HCT116 (cell line): ENCODE results near the gene ST6GALNAC4. TPM values are rescaled to one million over a fixed set of nuclear protein-coding genes. Genes with fewer than 3 reads are reported as not detected.

Source experiments
- ATAC-seq: fragments of 200-7000 bp; cut with Tn5 transposase; 2 replicates; pipeline ENCODE4 v1.9.1; 2020; ENCODE audit warnings: mild to moderate bottlenecking, moderate library complexity
- BruUV-seq: library from RNA; stranded (reverse); fragments of 400-500 nt; replicated peaks from 2 replicates; lab custom pipeline; 2021; lab: Mats Ljungman, UMichigan
- CTCF ChIA-PET: fragments of 300-600 bp; sonication (Branson Sonifier 250); formaldehyde crosslinking; loops from one replicate; lab custom pipeline; 2021; ENCODE audit warnings: antibody characterized with exemption; lab: Charles Lee
- POLR2A ChIA-PET: fragments of 300-600, 350-600 bp; sonication (Branson Sonifier 250); formaldehyde crosslinking; loops from one replicate; lab custom pipeline; 2021; ENCODE audit warnings: antibody characterized with exemption; lab: Charles Lee
- RAD21 ChIA-PET, 2 experiments: fragments of 300-600 bp; sonication (Branson Sonifier 250); formaldehyde crosslinking; loops; one replicate each; lab custom pipeline; 2023; ENCODE audit warnings: low total read pairs in 2 of 2; ENCODE audit not compliant: uncharacterized antibody in 2 of 2, unreplicated experiment in 2 of 2, low non-redundant PET in 1 of 2; lab: Charles Lee
- DNase-seq: peaks from one replicate; pipeline ENCODE4 v3.0.0-alpha.2; 2010; ENCODE audit warnings: low read depth, low spot score
- H2AFZ ChIP-seq: fragments of 200-600 bp; shearing (Covaris generic), sonication (generic); 2 replicates; pipeline ENCODE4 v1.6.1; 2017; ENCODE audit warnings: low read depth, mixed run types, mixed read lengths, antibody characterized with exemption, low read length; ENCODE audit not compliant: poor library complexity, severe bottlenecking
- H3K27ac ChIP-seq: 2 replicates; pipeline ENCODE4 v1.5.1; 2012; ENCODE audit warnings: low read depth, low read length
- H3K27me3 ChIP-seq: fragments of 200-600 bp; sonication (generic); 2 replicates; pipeline ENCODE4 v1.6.1; 2016; ENCODE audit warnings: mixed run types, low read length, mixed read lengths; ENCODE audit not compliant: insufficient read depth
- H3K36me3 ChIP-seq, 2 experiments: fragments of 200-500 bp in 1 of 2; fragments of 200-600 bp in 1 of 2; sonication (Bioruptor generic) in 1 of 2; sonication (generic) in 1 of 2; 2 replicates each; pipeline versions ENCODE4 v1.5.1 to v1.6.1; 2014 to 2016; ENCODE audit warnings: low read length in 2 of 2, inconsistent platforms in 1 of 2, mixed read lengths in 1 of 2, mixed run types in 1 of 2; ENCODE audit not compliant: insufficient read depth in 2 of 2, control insufficient read depth in 1 of 2
- H3K4me1 ChIP-seq, 2 experiments: fragments of 200-600 bp in 1 of 2; sonication (generic) in 1 of 2; 2 replicates each; pipeline versions ENCODE4 v1.5.1 to v1.6.1; 2012 to 2017; ENCODE audit warnings: low read length in 2 of 2, inconsistent platforms in 1 of 2, mild to moderate bottlenecking in 1 of 2, mixed read lengths in 1 of 2, mixed run types in 1 of 2, moderate library complexity in 1 of 2; ENCODE audit not compliant: insufficient read depth in 2 of 2, control insufficient read depth in 1 of 2
- H3K4me2 ChIP-seq: fragments of 200-600 bp; sonication (generic); 2 replicates; pipeline ENCODE4 v1.6.1; 2017; ENCODE audit warnings: mixed run types, low read length, mixed read lengths
- H3K4me3 ChIP-seq, 2 experiments: fragments of 200-600 bp in 1 of 2; sonication (generic) in 1 of 2; replicated peaks in 1 of 2; 2 replicates each; pipeline ENCODE4 v1.5.1; 2011 to 2016; ENCODE audit warnings: low read length in 2 of 2, control low read depth in 1 of 2, low read depth in 1 of 2, mild to moderate bottlenecking in 1 of 2, mixed read lengths in 1 of 2, mixed run types in 1 of 2
- H3K79me2 ChIP-seq: fragments of 200-600 bp; sonication (generic); 2 replicates; pipeline ENCODE4 v1.6.1; 2017; ENCODE audit warnings: mild to moderate bottlenecking, mixed run types, low read length, moderate library complexity, mixed read lengths; ENCODE audit not compliant: insufficient read depth
- H3K9ac ChIP-seq: fragments of 200-600 bp; sonication (generic); 2 replicates; pipeline ENCODE4 v1.6.1; 2016; ENCODE audit warnings: low read length, mixed read lengths
- H3K9me2 ChIP-seq: fragments of 200-600 bp; sonication (generic), shearing (Covaris generic); 2 replicates; pipeline ENCODE4 v1.6.1; 2017; ENCODE audit warnings: mixed run types, mild to moderate bottlenecking, moderate library complexity; ENCODE audit not compliant: insufficient read depth
- H3K9me3 ChIP-seq, 2 experiments: fragments of 200-500 bp in 1 of 2; fragments of 200-600 bp in 1 of 2; sonication (Bioruptor generic) in 1 of 2; sonication (generic) in 1 of 2; 2 replicates each; pipeline ENCODE4 v1.6.1; 2014 to 2017; ENCODE audit warnings: low read length in 2 of 2, mixed read lengths in 2 of 2, inconsistent platforms in 1 of 2, low read depth in 1 of 2, mild to moderate bottlenecking in 1 of 2, mixed run types in 1 of 2, moderate library complexity in 1 of 2; ENCODE audit not compliant: control insufficient read depth in 1 of 2, insufficient read depth in 1 of 2
- H4K20me1 ChIP-seq: fragments of 200-600 bp; sonication (generic), shearing (Covaris generic); 2 replicates; pipeline ENCODE4 v1.6.1; 2017; ENCODE audit warnings: mixed run types, mild to moderate bottlenecking, moderate library complexity; ENCODE audit not compliant: insufficient read depth
- CBX3 ChIP-seq: IDR thresholded peaks from 2 replicates; pipeline ENCODE4 v1.6.1; 2012; ENCODE audit warnings: low read depth
- CEBPB ChIP-seq: IDR thresholded peaks from 2 replicates; pipeline ENCODE4 v1.6.1; 2012; ENCODE audit warnings: low read depth
- ELF1 ChIP-seq: IDR thresholded peaks from 2 replicates; pipeline ENCODE4 v1.6.1; 2012; ENCODE audit warnings: low read depth, borderline replicate concordance
- EZH2 ChIP-seq: fragments of 200-600 bp; sonication (generic); IDR thresholded peaks from 2 replicates; pipeline ENCODE4 v1.6.1; 2017; ENCODE audit warnings: antibody characterized with exemption, mixed run types
- EZH2phosphoT487 ChIP-seq: fragments of 200-600 bp; IDR thresholded peaks from 2 replicates; pipeline ENCODE4 v1.6.1; 2018; ENCODE audit warnings: antibody characterized with exemption, borderline replicate concordance
- FOSL1 ChIP-seq: IDR thresholded peaks from 2 replicates; pipeline ENCODE4 v1.6.1; 2012; ENCODE audit warnings: low read depth
- POLR2A ChIP-seq: IDR thresholded peaks from 2 replicates; pipeline ENCODE4 v1.7.0; 2011; ENCODE audit warnings: borderline replicate concordance; ENCODE audit not compliant: insufficient read depth, insufficient read length; ENCODE audit errors: extremely low read depth
- POLR2AphosphoS5 ChIP-seq: IDR thresholded peaks from 2 replicates; pipeline ENCODE4 v1.6.1; 2011; ENCODE audit warnings: mild to moderate bottlenecking, low read depth, low read length, moderate library complexity
- TCF7L2 ChIP-seq: IDR thresholded peaks from 2 replicates; pipeline ENCODE4 v1.7.0; 2011; ENCODE audit warnings: borderline replicate concordance, inconsistent platforms; ENCODE audit not compliant: insufficient read depth, insufficient read length; ENCODE audit errors: extremely low read depth
- ZFX ChIP-seq: fragments of 450-650 bp; IDR thresholded peaks from 2 replicates; pipeline ENCODE4 v1.6.1; 2017
- ZNF274 ChIP-seq: fragments of 200-500 bp; sonication (Bioruptor generic); IDR thresholded peaks from 2 replicates; pipeline ENCODE4 v1.6.1; 2014; ENCODE audit warnings: mild to moderate bottlenecking, low read depth, low read length, inconsistent platforms
- intact Hi-C: fragments of 100-400 bp; cut with micrococcal nuclease; formaldehyde crosslinking; loops from 2 replicates; pipeline ENCODE4 v1.10.0; 2022
- total RNA-seq: library from RNA; stranded (reverse); gene quantifications from one replicate; pipeline ENCODE4 v1.2.1, GENCODE V29; 2021; ENCODE audit not compliant: unreplicated experiment
- TF ChIP-seq, protein P1 (sequence below): IDR thresholded peaks from 2 replicates; pipeline ENCODE4 v1.6.1; 2011; ENCODE audit warnings: mild to moderate bottlenecking, low read length, moderate library complexity; ENCODE audit not compliant: insufficient replicate concordance; ENCODE audit errors: extremely low read depth
- TF ChIP-seq, protein P2 (sequence below): IDR thresholded peaks from 2 replicates; pipeline ENCODE4 v1.6.1; 2012
- TF ChIP-seq, protein P3 (sequence below): IDR thresholded peaks from 2 replicates; pipeline ENCODE4 v1.6.1; 2012; ENCODE audit warnings: low read depth
- TF ChIP-seq, protein P4 (sequence below): IDR thresholded peaks from 2 replicates; pipeline ENCODE4 v1.6.1; 2012

ST6GALNAC4 gene
- total RNA-seq, 1 experiment from 2014 or later, result 49.4 TPM

DNA sequence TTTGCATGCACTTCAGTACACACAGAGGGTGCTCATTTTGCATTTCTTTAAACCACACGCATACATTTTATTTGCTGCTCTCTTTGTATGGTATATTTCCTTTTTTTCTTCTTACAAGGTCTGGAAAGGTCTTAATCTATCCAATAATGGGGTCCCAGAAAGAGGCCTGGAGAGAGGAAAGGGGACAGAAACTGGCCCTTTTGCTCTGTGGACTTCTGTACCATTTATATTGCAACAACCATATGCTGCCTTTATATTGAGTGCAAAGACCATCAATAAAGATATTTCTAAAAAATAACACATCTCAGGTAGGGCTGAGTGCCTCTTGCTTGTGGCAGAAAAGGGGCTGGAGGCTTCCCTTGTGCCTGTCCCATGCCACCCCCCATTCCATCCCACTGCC lies 36.3 kb upstream of the ST6GALNAC4 start:
- Histone ChIP-seq H3K79me2 (peaks cover 60% of the 10 kb centered on the region), H3K9ac (no peak overlapping the region), H4K20me1 (peaks cover 4% of the 10 kb centered on the region; the same call in 1 of the 2 replicates), H3K4me2 (no peak overlapping the region), H3K4me1 (peaks cover 58 to 77% of the 10 kb centered on the region in 2 experiments), H3K27ac (no peak overlapping the region), H3K9me3 (no peaks in the 10 kb centered on the region; a peak in 1 of 4 replicates), H2AFZ (no peak overlapping the region), H3K27me3 (no peaks in the 10 kb centered on the region), H3K4me3 (no peak overlapping the region), H3K36me3 (no peaks in the 10 kb centered on the region), H3K9me2 (no peaks in the 10 kb centered on the region)
- RAD21 ChIA-PET, result interaction anchor here in 1 of 2 experiments (1.3 kb wide), 1 partner anchor 82 kb away, joined by 3 read pairs; no protein-coding TSS in a partner anchor
- CTCF ChIA-PET, result interaction anchor here (1.8 kb wide), 1 partner anchor 10 kb away, joined by 21 read pairs; no protein-coding TSS in a partner anchor
- TF ChIP-seq POLR2A, result no peak
- TF ChIP-seq CBX3, result no peak
- no peak for TF ChIP-seq ELF1
- no peak for TF ChIP-seq ZNF274
- TF ChIP-seq ZFX, result no peak
- no peak for TF ChIP-seq EZH2phosphoT487
- TF ChIP-seq, protein P1, sequence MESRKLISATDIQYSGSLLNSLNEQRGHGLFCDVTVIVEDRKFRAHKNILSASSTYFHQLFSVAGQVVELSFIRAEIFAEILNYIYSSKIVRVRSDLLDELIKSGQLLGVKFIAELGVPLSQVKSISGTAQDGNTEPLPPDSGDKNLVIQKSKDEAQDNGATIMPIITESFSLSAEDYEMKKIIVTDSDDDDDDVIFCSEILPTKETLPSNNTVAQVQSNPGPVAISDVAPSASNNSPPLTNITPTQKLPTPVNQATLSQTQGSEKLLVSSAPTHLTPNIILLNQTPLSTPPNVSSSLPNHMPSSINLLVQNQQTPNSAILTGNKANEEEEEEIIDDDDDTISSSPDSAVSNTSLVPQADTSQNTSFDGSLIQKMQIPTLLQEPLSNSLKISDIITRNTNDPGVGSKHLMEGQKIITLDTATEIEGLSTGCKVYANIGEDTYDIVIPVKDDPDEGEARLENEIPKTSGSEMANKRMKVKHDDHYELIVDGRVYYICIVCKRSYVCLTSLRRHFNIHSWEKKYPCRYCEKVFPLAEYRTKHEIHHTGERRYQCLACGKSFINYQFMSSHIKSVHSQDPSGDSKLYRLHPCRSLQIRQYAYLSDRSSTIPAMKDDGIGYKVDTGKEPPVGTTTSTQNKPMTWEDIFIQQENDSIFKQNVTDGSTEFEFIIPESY, result no peak
- TF ChIP-seq, protein P2, sequence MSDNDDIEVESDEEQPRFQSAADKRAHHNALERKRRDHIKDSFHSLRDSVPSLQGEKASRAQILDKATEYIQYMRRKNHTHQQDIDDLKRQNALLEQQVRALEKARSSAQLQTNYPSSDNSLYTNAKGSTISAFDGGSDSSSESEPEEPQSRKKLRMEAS, result no peak
- no peak for TF ChIP-seq EZH2
- TF ChIP-seq, protein P3, sequence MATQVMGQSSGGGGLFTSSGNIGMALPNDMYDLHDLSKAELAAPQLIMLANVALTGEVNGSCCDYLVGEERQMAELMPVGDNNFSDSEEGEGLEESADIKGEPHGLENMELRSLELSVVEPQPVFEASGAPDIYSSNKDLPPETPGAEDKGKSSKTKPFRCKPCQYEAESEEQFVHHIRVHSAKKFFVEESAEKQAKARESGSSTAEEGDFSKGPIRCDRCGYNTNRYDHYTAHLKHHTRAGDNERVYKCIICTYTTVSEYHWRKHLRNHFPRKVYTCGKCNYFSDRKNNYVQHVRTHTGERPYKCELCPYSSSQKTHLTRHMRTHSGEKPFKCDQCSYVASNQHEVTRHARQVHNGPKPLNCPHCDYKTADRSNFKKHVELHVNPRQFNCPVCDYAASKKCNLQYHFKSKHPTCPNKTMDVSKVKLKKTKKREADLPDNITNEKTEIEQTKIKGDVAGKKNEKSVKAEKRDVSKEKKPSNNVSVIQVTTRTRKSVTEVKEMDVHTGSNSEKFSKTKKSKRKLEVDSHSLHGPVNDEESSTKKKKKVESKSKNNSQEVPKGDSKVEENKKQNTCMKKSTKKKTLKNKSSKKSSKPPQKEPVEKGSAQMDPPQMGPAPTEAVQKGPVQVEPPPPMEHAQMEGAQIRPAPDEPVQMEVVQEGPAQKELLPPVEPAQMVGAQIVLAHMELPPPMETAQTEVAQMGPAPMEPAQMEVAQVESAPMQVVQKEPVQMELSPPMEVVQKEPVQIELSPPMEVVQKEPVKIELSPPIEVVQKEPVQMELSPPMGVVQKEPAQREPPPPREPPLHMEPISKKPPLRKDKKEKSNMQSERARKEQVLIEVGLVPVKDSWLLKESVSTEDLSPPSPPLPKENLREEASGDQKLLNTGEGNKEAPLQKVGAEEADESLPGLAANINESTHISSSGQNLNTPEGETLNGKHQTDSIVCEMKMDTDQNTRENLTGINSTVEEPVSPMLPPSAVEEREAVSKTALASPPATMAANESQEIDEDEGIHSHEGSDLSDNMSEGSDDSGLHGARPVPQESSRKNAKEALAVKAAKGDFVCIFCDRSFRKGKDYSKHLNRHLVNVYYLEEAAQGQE, result no peak
- TF ChIP-seq CEBPB, result no peak
- no peak for TF ChIP-seq POLR2AphosphoS5
- no peak for TF ChIP-seq FOSL1
- TF ChIP-seq, protein P4, sequence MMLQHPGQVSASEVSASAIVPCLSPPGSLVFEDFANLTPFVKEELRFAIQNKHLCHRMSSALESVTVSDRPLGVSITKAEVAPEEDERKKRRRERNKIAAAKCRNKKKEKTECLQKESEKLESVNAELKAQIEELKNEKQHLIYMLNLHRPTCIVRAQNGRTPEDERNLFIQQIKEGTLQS, result no peak
- TF ChIP-seq TCF7L2, result no peak
- POLR2A ChIA-PET, result interaction anchor here (0.8 kb wide), 1 partner anchor 116 kb away, joined by 3 read pairs; no protein-coding TSS in a partner anchor
- ATAC-seq (no peak), DNase-seq (no peak)
- BruUV-seq, result no TSS peak
- intact Hi-C loops, result no loop called here
